DOHH2 (cell line): ENCODE data around the gene PGBD5.

ENCODE experiments used
- H3F3A ChIP-seq: fragments of 200-600 bp; sonication (generic), shearing (Covaris generic); 2 replicates; pipeline ENCODE4 v1.6.0; 2016; ENCODE audit warnings: antibody characterized with exemption, mild to moderate bottlenecking; ENCODE audit not compliant: control insufficient read depth, insufficient read depth
- H3K27ac ChIP-seq: fragments of 200-600 bp; sonication (generic); 2 replicates; pipeline ENCODE4 v1.5.1; 2014; ENCODE audit warnings: low read depth, mild to moderate bottlenecking, low read length, moderate library complexity
- H3K27me3 ChIP-seq: fragments of 200-600 bp; sonication (generic); 2 replicates; pipeline ENCODE4 v1.6.1; 2014; ENCODE audit warnings: mild to moderate bottlenecking, low read length, mixed read lengths; ENCODE audit not compliant: control insufficient read depth
- H3K36me3 ChIP-seq: fragments of 200-600 bp; sonication (generic); 2 replicates; pipeline ENCODE4 v1.6.1; 2014; ENCODE audit warnings: mild to moderate bottlenecking, low read length, moderate library complexity, mixed read lengths; ENCODE audit not compliant: control insufficient read depth
- H3K4me1 ChIP-seq: fragments of 200-600 bp; sonication (generic); 2 replicates; pipeline ENCODE4 v1.6.1; 2014; ENCODE audit warnings: mild to moderate bottlenecking, low read length, mixed read lengths; ENCODE audit not compliant: control insufficient read depth
- H3K4me2 ChIP-seq: fragments of 200-600 bp; sonication (generic); 2 replicates; pipeline ENCODE4 v1.6.0; 2014; ENCODE audit warnings: mild to moderate bottlenecking, low read length, moderate library complexity
- H3K4me3 ChIP-seq: fragments of 200-600 bp; sonication (generic); 2 replicates; pipeline ENCODE4 v1.5.1; 2014; ENCODE audit warnings: mild to moderate bottlenecking, low read length, mixed read lengths
- H3K79me2 ChIP-seq: fragments of 200-600 bp; sonication (generic); 2 replicates; pipeline ENCODE4 v1.6.1; 2014; ENCODE audit warnings: mild to moderate bottlenecking, low read length, mixed read lengths; ENCODE audit not compliant: control insufficient read depth
- H3K9me2 ChIP-seq: fragments of 200-600 bp; sonication (generic); replicated peaks from 2 replicates; pipeline ENCODE4 v1.6.1; 2014; ENCODE audit warnings: mild to moderate bottlenecking, low read length, mixed read lengths; ENCODE audit not compliant: control insufficient read depth
- H3K9me3 ChIP-seq: fragments of 200-600 bp; sonication (generic); 2 replicates; pipeline ENCODE4 v1.6.1; 2014; ENCODE audit warnings: antibody characterized with exemption, low read length, mixed read lengths; ENCODE audit not compliant: control insufficient read depth, insufficient read depth
- H4K20me1 ChIP-seq: fragments of 200-600 bp; sonication (generic); 2 replicates; pipeline ENCODE4 v1.6.0; 2014; ENCODE audit warnings: low read depth, mild to moderate bottlenecking, antibody characterized with exemption, low read length, moderate library complexity; ENCODE audit not compliant: control insufficient read depth, insufficient read depth
- EZH2phosphoT487 ChIP-seq: fragments of 200-600 bp; sonication (generic); IDR thresholded peaks from 2 replicates; pipeline ENCODE4 v1.6.1; 2017; ENCODE audit warnings: borderline replicate concordance, mild to moderate bottlenecking, antibody characterized with exemption, low read length, moderate library complexity, mixed read lengths
- TF ChIP-seq, protein P1 (sequence below): fragments of 200-600 bp; sonication (generic); IDR thresholded peaks from one replicate; pipeline ENCODE4 v1.5.1; 2014; ENCODE audit warnings: antibody characterized with exemption, mild to moderate bottlenecking, low read depth, low read length; ENCODE audit not compliant: poor library complexity, severe bottlenecking

The PGBD5 gene

DNA sequence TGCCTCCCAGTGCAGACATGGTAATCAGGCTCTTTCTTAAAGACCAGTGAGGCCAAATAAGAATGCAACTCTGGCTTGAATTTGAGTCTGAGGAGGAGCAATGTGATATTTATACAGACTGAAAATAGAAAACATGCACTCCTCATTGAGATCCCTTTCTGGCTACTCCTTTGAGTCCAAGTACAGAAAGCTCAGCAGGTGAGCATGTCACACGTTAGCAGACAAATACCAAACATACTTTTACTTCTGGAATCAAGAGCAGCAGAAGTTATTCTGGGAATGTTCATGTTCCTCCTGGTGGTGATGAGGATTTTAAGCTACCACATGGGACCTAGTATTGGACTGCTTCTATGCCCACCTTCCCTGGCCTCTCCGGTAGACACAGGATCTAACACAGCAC, 48.3 kb downstream of the PGBD5 start:
- Histone ChIP-seq H3K79me2 (no peaks in the 10 kb centered on the region), H3K36me3 (no peaks in the 10 kb centered on the region), H3K4me1 (no peaks in the 10 kb centered on the region), H3K9me2 (no peaks in the 10 kb centered on the region), H3K4me3 (no peak overlapping the region), H3K4me2 (no peak overlapping the region), H4K20me1 (no peaks in the 10 kb centered on the region), H3K9me3 (peaks cover 25% of the 10 kb centered on the region), H3F3A (no peaks in the 10 kb centered on the region), H3K27ac (no peak overlapping the region), H3K27me3 (no peaks in the 10 kb centered on the region)
- TF ChIP-seq, protein P1, sequence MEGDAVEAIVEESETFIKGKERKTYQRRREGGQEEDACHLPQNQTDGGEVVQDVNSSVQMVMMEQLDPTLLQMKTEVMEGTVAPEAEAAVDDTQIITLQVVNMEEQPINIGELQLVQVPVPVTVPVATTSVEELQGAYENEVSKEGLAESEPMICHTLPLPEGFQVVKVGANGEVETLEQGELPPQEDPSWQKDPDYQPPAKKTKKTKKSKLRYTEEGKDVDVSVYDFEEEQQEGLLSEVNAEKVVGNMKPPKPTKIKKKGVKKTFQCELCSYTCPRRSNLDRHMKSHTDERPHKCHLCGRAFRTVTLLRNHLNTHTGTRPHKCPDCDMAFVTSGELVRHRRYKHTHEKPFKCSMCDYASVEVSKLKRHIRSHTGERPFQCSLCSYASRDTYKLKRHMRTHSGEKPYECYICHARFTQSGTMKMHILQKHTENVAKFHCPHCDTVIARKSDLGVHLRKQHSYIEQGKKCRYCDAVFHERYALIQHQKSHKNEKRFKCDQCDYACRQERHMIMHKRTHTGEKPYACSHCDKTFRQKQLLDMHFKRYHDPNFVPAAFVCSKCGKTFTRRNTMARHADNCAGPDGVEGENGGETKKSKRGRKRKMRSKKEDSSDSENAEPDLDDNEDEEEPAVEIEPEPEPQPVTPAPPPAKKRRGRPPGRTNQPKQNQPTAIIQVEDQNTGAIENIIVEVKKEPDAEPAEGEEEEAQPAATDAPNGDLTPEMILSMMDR = no peak
- TF ChIP-seq EZH2phosphoT487 = no peak

DNA sequence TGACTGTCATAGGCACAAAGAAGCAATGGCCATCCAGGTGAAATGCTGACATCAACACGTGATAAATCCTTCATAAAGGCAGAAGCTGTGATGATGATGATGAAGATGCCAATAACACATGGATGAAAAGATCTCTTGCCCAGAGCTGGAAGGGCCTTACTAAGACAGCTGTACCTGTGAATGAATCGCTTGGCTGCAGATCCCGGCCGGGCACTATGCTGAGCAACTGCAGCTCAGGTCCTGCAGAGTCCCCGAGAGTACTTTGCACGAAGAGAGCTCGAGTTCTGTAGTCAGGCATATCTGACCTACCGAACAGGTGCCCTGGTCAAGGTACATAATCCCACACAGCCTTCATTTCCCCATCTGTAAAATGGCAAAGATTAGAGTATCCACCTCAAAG, 48.8 kb downstream of the PGBD5 start:
- Histone ChIP-seq H4K20me1 (no peaks in the 10 kb centered on the region), H3K27me3 (no peaks in the 10 kb centered on the region), H3K9me2 (no peaks in the 10 kb centered on the region), H3K9me3 (peaks cover 25% of the 10 kb centered on the region), H3K4me2 (no peak overlapping the region), H3F3A (no peaks in the 10 kb centered on the region), H3K4me3 (no peak overlapping the region), H3K27ac (no peak overlapping the region), H3K79me2 (no peaks in the 10 kb centered on the region), H3K4me1 (no peaks in the 10 kb centered on the region), H3K36me3 (no peaks in the 10 kb centered on the region)
- no peak for TF ChIP-seq EZH2phosphoT487
- TF ChIP-seq, protein P1 = no peak

DNA sequence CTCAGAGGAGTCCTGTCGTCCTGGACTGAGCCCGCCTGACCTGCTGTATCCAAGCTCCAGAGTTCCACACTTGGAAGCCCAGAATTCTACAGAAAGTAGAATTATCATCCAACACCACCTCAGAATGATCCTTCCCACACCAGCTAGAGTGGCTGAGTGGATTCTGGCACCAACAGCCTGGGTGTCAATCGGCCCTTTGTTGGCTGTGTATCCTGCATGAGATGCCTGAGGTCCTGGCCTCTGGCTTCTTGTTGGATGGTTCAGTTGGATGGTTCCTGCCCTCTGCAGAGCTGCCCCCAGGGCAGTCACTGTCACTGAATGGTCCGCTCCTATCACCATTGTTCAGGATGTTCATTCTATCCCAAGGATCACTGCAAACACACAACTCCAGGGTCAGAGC, 49.8 kb downstream of the PGBD5 start:
- Histone ChIP-seq H3K27ac (no peak overlapping the region), H3K27me3 (no peaks in the 10 kb centered on the region), H4K20me1 (no peaks in the 10 kb centered on the region), H3F3A (no peaks in the 10 kb centered on the region), H3K9me3 (peaks cover 25% of the 10 kb centered on the region), H3K4me2 (no peak overlapping the region), H3K9me2 (no peaks in the 10 kb centered on the region), H3K79me2 (no peaks in the 10 kb centered on the region), H3K4me3 (no peak overlapping the region), H3K36me3 (no peaks in the 10 kb centered on the region), H3K4me1 (no peaks in the 10 kb centered on the region)
- TF ChIP-seq EZH2phosphoT487 = no peak
- TF ChIP-seq, protein P1 = no peak

DNA sequence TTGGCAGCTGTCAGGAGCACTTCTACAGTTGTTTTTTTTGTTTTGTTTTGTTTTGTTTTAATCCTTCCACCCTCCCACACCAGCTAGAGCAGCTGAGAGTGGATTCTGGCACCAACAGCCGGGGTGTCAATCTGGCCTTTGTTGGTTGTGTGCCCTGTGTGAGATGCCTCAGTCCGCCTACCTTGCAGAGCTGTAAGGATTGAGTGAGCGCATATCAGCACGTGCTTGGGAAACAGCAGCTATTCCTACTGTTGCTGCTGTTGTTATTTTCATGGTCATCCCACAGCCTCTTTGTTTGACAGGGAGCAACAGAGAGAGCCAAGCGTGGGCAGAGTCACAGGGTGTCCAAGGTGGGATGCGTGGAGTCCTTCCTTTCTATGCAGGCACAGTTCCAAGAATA, 50.4 kb downstream of the PGBD5 start:
- Histone ChIP-seq H3K9me3 (peaks cover 25% of the 10 kb centered on the region), H3K4me1 (no peaks in the 10 kb centered on the region), H3K4me2 (no peak overlapping the region), H3K36me3 (no peaks in the 10 kb centered on the region), H3K79me2 (no peaks in the 10 kb centered on the region), H3K4me3 (no peak overlapping the region), H4K20me1 (no peaks in the 10 kb centered on the region), H3K27me3 (no peaks in the 10 kb centered on the region), H3K27ac (no peak overlapping the region), H3F3A (no peaks in the 10 kb centered on the region), H3K9me2 (no peaks in the 10 kb centered on the region)
- TF ChIP-seq EZH2phosphoT487 = no peak
